GM12874 (cell line): ENCODE data around the gene GAK.

ENCODE experiments used
- TF ChIP-seq, protein P1 (sequence below): IDR thresholded peaks from 2 replicates; pipeline ENCODE4 v1.5.1; 2011; ENCODE audit warnings: low read depth, mild to moderate bottlenecking, control low read depth, low read length, moderate library complexity; ENCODE audit not compliant: insufficient read depth

Gene GAK

GRCh38 chr4:814312-814850, 117.7 kb downstream of the GAK start:
- TF ChIP-seq, protein P1, sequence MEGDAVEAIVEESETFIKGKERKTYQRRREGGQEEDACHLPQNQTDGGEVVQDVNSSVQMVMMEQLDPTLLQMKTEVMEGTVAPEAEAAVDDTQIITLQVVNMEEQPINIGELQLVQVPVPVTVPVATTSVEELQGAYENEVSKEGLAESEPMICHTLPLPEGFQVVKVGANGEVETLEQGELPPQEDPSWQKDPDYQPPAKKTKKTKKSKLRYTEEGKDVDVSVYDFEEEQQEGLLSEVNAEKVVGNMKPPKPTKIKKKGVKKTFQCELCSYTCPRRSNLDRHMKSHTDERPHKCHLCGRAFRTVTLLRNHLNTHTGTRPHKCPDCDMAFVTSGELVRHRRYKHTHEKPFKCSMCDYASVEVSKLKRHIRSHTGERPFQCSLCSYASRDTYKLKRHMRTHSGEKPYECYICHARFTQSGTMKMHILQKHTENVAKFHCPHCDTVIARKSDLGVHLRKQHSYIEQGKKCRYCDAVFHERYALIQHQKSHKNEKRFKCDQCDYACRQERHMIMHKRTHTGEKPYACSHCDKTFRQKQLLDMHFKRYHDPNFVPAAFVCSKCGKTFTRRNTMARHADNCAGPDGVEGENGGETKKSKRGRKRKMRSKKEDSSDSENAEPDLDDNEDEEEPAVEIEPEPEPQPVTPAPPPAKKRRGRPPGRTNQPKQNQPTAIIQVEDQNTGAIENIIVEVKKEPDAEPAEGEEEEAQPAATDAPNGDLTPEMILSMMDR = no peak

DNA sequence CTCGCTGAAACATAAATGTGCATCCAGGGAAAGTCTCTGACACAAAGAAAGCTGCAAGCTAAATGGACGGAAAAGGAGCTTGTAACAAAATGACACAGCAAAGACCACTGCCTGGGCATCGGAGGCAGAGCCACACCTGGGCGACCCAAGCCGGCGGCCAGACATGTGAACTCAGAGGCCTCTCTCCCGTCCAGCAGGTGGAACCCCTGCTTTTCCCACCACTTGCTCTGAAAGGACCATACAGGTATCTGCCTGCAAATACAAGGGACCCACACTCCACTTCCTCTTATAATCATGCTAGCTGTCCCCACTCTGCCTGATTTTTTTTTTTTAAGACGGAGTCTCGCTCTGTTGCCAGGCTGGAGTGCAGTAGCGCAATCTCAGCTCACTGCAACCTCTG, 118.2 kb downstream of the GAK start:
- TF ChIP-seq, protein P1 = no peak

DNA sequence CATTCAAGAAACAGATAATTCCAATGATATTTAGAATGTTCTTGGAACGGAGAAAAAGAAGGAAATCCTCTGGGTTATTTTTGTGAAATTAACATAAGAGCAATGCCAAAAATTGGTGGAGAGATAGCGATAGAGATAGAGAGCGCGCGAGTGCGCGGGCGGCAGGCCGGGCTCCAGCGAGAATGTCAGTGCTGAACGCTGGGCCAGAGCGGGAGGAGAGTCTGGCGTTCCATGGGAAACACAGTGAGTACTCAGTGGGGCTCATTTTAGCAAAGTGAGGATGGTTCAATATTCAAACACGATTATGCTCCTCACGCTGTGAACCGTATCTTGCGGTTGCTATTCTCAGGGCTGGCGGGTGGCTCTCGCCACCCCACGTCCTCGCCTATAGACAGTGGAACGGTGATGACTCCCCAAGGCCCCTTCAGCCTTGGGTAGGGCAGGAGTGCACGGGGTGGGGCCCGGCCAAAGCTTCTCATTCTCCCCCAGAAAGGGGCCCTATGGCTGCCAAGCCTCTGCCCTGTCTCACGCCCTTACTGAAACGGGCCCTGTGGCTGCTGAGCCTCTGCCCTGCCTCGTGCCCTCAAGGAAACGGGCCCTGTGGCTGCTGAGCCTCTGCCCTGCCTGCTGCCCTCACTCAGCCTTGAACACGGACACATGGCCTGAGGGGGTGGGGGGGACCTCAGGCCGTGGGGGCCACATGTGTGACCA, 123.1 kb downstream of the GAK start:
- TF ChIP-seq, protein P1 = no peak

GRCh38 chr4:807792-808191, 124.3 kb downstream of the GAK start:
- TF ChIP-seq, protein P1 = no peak

GRCh38 chr4:804804-805203, 127.3 kb downstream of the GAK start:
- TF ChIP-seq, protein P1 = no peak

DNA sequence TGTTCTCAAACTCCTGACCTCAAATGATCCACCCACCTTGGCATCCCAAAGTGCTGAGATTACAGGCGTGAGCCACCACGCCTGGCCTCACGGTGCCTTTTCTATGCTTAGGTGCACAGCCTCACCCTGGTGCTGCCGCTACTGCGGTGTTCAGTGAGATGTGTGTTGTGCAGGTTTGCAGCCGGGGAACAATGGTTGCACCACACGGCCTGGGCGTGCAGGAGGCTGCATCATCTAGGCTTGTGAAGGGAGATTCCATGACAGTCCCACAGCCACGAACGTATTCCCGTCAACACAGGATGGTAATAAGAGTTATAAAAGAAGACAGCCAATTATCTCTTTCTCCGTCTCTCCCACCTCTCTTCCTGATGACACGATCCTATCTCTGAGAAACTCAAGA, 128.2 kb downstream of the GAK start:
- TF ChIP-seq, protein P1 = no peak

- TF ChIP-seq, protein P1 = no peak
These were observed 130.5 kb downstream of the GAK start for GRCh38 chr4:801436-802124.
